ENCODE measurements around the gene PLA2G3.
"Not testable (repeated sequence)": the region's sequence is repeated elsewhere in the genome, so short reads cannot be mapped to it uniquely, and the experiment has no call there.

The PLA2G3 gene

GRCh38 chr22:31178859-31179258 is 38.6 kb upstream of the PLA2G3 start:
- TF ChIP-seq CTCF (IDR thresholded peaks at IDR 0.05) = no peak
- no peak overlapping the region for H3K4me3 ChIP-seq (ENCODE audit: low read depth, low read length)
- no peaks in the 10 kb centered on the region for H3K36me3 ChIP-seq (ENCODE audit: control insufficient read depth, insufficient read depth, low read length)
- H3K9ac ChIP-seq = no peak overlapping the region
- no peaks in the 10 kb centered on the region for H3K9me3 ChIP-seq (ENCODE audit: control insufficient read depth, low read length)
- no peak overlapping the region for H2AFZ ChIP-seq
- H3K27me3 ChIP-seq (ENCODE audit: control insufficient read depth, insufficient read depth, low read length) = no peaks in the 10 kb centered on the region
- peaks cover 11% of the 10 kb centered on the region for H3K79me2 ChIP-seq
- H3K4me2 ChIP-seq (ENCODE audit: low read length) = no peak overlapping the region
- H3K4me1 ChIP-seq = peaks cover 6% of the 10 kb centered on the region
- no peak overlapping the region for H3K27ac ChIP-seq

- Histone ChIP-seq H3K36me3 (ENCODE audit: control insufficient read depth, insufficient read depth, low read length) (no peaks in the 10 kb centered on the region), H3K9me3 (ENCODE audit: control insufficient read depth, low read length) (no peaks in the 10 kb centered on the region), H3K9ac (no peak overlapping the region), H3K27ac (no peak overlapping the region), H2AFZ (no peak overlapping the region), H3K4me1 (peaks cover 6% of the 10 kb centered on the region), H3K27me3 (ENCODE audit: control insufficient read depth, insufficient read depth, low read length) (no peaks in the 10 kb centered on the region), H3K79me2 (peaks cover 10% of the 10 kb centered on the region), H3K4me2 (ENCODE audit: low read length) (no peak overlapping the region), H3K4me3 (ENCODE audit: low read depth, low read length) (no peak overlapping the region)
- TF ChIP-seq CTCF (IDR thresholded peaks at IDR 0.05) = no peak
Observed at GRCh38 chr22:31177420-31178162, 37.3 kb upstream of the PLA2G3 start.

GRCh38 chr22:31176923-31177322 is 36.6 kb upstream of the PLA2G3 start:
- no peak overlapping the region for H3K4me3 ChIP-seq (ENCODE audit: low read depth, low read length)
- H3K27me3 ChIP-seq (ENCODE audit: control insufficient read depth, insufficient read depth, low read length) = no peaks in the 10 kb centered on the region
- H3K9ac ChIP-seq = no peak overlapping the region
- H2AFZ ChIP-seq = no peak overlapping the region
- no peaks in the 10 kb centered on the region for H3K9me3 ChIP-seq (ENCODE audit: control insufficient read depth, low read length)
- H3K36me3 ChIP-seq (ENCODE audit: control insufficient read depth, insufficient read depth, low read length) = no peaks in the 10 kb centered on the region
- no peak overlapping the region for H3K27ac ChIP-seq
- peaks cover 6% of the 10 kb centered on the region for H3K4me1 ChIP-seq
- H3K4me2 ChIP-seq (ENCODE audit: low read length) = no peak overlapping the region
- TF ChIP-seq CTCF (IDR thresholded peaks at IDR 0.05) = no peak
- peaks cover 13% of the 10 kb centered on the region for H3K79me2 ChIP-seq

GRCh38 chr22:31173386-31174145 is 33.3 kb upstream of the PLA2G3 start:
- H3K4me2 ChIP-seq (ENCODE audit: low read length) = peak overlapping the region; percentile 28
- H3K36me3 ChIP-seq (ENCODE audit: control insufficient read depth, insufficient read depth, low read length) = no peaks in the 10 kb centered on the region
- no peak overlapping the region for H3K4me3 ChIP-seq (ENCODE audit: low read depth, low read length)
- no peak for TF ChIP-seq CTCF (IDR thresholded peaks at IDR 0.05)
- no peak overlapping the region for H3K9ac ChIP-seq
- no peak overlapping the region for H3K27ac ChIP-seq
- peaks cover 22% of the 10 kb centered on the region for H3K79me2 ChIP-seq
- H3K27me3 ChIP-seq (ENCODE audit: control insufficient read depth, insufficient read depth, low read length) = no peaks in the 10 kb centered on the region
- no peak overlapping the region for H2AFZ ChIP-seq
- H3K4me1 ChIP-seq = no peaks in the 10 kb centered on the region
- no peaks in the 10 kb centered on the region for H3K9me3 ChIP-seq (ENCODE audit: control insufficient read depth, low read length)

GRCh38 chr22:31171734-31172133 is 31.4 kb upstream of the PLA2G3 start:
- H3K27me3 ChIP-seq (ENCODE audit: control insufficient read depth, insufficient read depth, low read length); H3K9ac ChIP-seq; H3K4me1 ChIP-seq; H3K27ac ChIP-seq; H3K36me3 ChIP-seq (ENCODE audit: control insufficient read depth, insufficient read depth, low read length); H2AFZ ChIP-seq; H3K9me3 ChIP-seq (ENCODE audit: control insufficient read depth, low read length); H3K4me2 ChIP-seq (ENCODE audit: low read length); H3K4me3 ChIP-seq (ENCODE audit: low read depth, low read length): not testable (repeated sequence)
- H3K79me2 ChIP-seq = peaks cover 20% of the 10 kb centered on the region
